DND-41 (cell line): Measurements from ENCODE around the gene SGMS1.

Source experiments
- ATAC-seq: fragments of 200-7000 bp; cut with Tn5 transposase; 3 replicates; pipeline ENCODE4 v1.9.1; 2021; ENCODE audit warnings: low read depth; ENCODE audit not compliant: insufficient read depth
- DNase-seq: peaks from one replicate; pipeline ENCODE4 v3.0.0-alpha.2; 2020
- H2AFZ ChIP-seq: 2 replicates; pipeline ENCODE4 v1.6.0; 2012; ENCODE audit warnings: low read depth, low read length
- H3K27ac ChIP-seq: 2 replicates; pipeline ENCODE4 v1.5.1; 2012; ENCODE audit warnings: low read length, inconsistent platforms
- H3K27me3 ChIP-seq: fragments of 200-600 bp; sonication (generic); 2 replicates; pipeline ENCODE4 v1.6.0; 2012; ENCODE audit warnings: low read length, mild to moderate bottlenecking, inconsistent platforms; ENCODE audit not compliant: insufficient read depth, poor library complexity
- H3K36me3 ChIP-seq: 2 replicates; pipeline ENCODE4 v1.5.1; 2012; ENCODE audit warnings: low read length, inconsistent platforms; ENCODE audit not compliant: insufficient read depth
- H3K4me1 ChIP-seq: 2 replicates; pipeline ENCODE4 v1.5.1; 2012; ENCODE audit warnings: mild to moderate bottlenecking, low read length; ENCODE audit not compliant: insufficient read depth
- H3K4me2 ChIP-seq: 2 replicates; pipeline ENCODE4 v1.6.0; 2012; ENCODE audit warnings: mild to moderate bottlenecking, moderate library complexity, low read length, inconsistent platforms; ENCODE audit not compliant: insufficient read depth
- H3K4me3 ChIP-seq, 2 experiments: fragments of 200-600 bp in 1 of 2; shearing (Covaris generic) in 1 of 2; 2 replicates each; pipeline ENCODE4 v1.5.1; 2012 to 2016; ENCODE audit warnings: inconsistent platforms in 2 of 2, low read length in 2 of 2, mild to moderate bottlenecking in 2 of 2, low read depth in 1 of 2, moderate library complexity in 1 of 2
- H3K79me2 ChIP-seq: 2 replicates; pipeline ENCODE4 v1.6.0; 2012; ENCODE audit warnings: low read length, inconsistent platforms; ENCODE audit not compliant: insufficient read depth
- H3K9ac ChIP-seq: 2 replicates; pipeline ENCODE4 v1.6.0; 2012; ENCODE audit warnings: low read depth, mild to moderate bottlenecking, inconsistent platforms, low read length, moderate library complexity
- H3K9me3 ChIP-seq: 2 replicates; pipeline ENCODE4 v1.5.1; 2012; ENCODE audit warnings: low read length, moderate library complexity, mild to moderate bottlenecking, inconsistent platforms; ENCODE audit not compliant: insufficient read depth, severe bottlenecking
- H4K20me1 ChIP-seq: 2 replicates; pipeline ENCODE4 v1.6.0; 2012; ENCODE audit warnings: low read length; ENCODE audit not compliant: insufficient read depth
- CTCF ChIP-seq: IDR thresholded peaks from 2 replicates; pipeline ENCODE4 v1.5.1; 2012; ENCODE audit warnings: borderline replicate concordance, low read length, moderate library complexity, mild to moderate bottlenecking; ENCODE audit not compliant: poor library complexity, severe bottlenecking; ENCODE audit errors: extremely low read depth
- EZH2 ChIP-seq: IDR thresholded peaks from 3 replicates; pipeline ENCODE4 v1.6.1; 2012; ENCODE audit warnings: borderline replicate concordance, low read depth, mild to moderate bottlenecking, moderate library complexity, low read length, inconsistent platforms; ENCODE audit not compliant: severe bottlenecking

The SGMS1 gene

GRCh38 chr10:50331486-50331885, 292.3 kb downstream of the SGMS1 start:
- DNase-seq (no peak), ATAC-seq (no peak)
- H3K9ac ChIP-seq = no peak overlapping the region
- H3K9me3 ChIP-seq = no peaks in the 10 kb centered on the region
- no peaks in the 10 kb centered on the region for H3K36me3 ChIP-seq
- H3K79me2 ChIP-seq = no peaks in the 10 kb centered on the region
- H3K4me3 ChIP-seq = no peak overlapping the region
- H3K4me1 ChIP-seq = no peaks in the 10 kb centered on the region
- no peak overlapping the region for H2AFZ ChIP-seq
- H4K20me1 ChIP-seq = no peaks in the 10 kb centered on the region
- no peak overlapping the region for H3K27ac ChIP-seq
- H3K4me2 ChIP-seq = no peak overlapping the region
- H3K27me3 ChIP-seq = no peaks in the 10 kb centered on the region
- TF ChIP-seq CTCF = no peak
- TF ChIP-seq EZH2 = no peak

DNA sequence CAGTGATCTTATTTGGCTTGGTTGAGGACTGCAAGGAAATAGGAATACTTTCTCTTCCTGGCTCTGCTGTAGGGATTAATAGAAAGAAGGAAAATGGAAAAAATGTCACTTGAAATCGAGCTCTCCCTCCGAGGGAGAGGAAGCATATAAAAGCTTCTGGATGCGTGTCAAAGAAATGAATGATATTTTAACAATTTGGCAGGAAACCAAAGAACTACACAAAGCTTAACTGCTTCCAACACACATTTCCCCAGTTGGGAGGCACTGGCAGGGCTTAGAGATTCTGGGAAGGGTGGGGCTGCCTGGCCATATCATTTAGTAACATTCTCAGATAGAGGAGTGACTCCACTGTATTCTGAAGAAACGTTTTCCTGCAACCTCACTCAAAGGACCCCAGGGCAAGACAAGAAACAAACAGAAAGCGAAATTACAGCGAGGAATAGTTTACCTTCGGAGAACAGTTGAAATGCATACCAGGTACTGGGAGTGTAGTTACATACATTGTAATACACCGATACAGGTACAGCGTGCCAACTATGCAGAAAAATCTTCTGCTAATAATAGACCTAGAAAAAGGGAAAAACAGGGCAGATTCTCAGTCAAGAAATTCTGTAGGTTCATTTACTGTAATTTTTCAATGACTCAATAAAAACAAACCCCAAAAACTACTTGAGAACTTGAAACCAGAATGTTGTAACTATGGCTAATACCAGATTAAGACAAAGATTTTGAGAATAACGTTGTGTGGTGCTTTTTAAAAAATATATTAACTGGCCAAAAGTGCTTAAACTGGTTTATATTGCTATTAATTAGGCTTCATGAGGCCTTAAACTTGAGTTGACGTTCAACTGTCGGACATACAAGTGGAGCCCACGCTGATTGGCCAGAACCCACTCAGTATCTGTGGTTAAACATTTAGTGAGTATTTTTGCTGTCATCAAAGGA, 296.7 kb downstream of the SGMS1 start:
- Histone ChIP-seq H3K4me3 (no peak overlapping the region), H3K27ac (no peak overlapping the region)

GRCh38 chr10:50326172-50326555, 297.6 kb downstream of the SGMS1 start:
- no peak overlapping the region for H2AFZ ChIP-seq
- H3K36me3 ChIP-seq = no peaks in the 10 kb centered on the region
- H3K9ac ChIP-seq = no peak overlapping the region
- H3K4me3 ChIP-seq = no peak overlapping the region
- no peaks in the 10 kb centered on the region for H3K27me3 ChIP-seq
- no peaks in the 10 kb centered on the region for H4K20me1 ChIP-seq
- H3K9me3 ChIP-seq = no peaks in the 10 kb centered on the region
- H3K79me2 ChIP-seq = no peaks in the 10 kb centered on the region
- no peak for TF ChIP-seq CTCF
- TF ChIP-seq EZH2 = no peak
- no peak for ATAC-seq
- H3K27ac ChIP-seq = no peak overlapping the region
- H3K4me2 ChIP-seq = no peak overlapping the region
- no peak for DNase-seq
- no peaks in the 10 kb centered on the region for H3K4me1 ChIP-seq

More for the DNA sequence above, 296.7 kb downstream of the SGMS1 start:
- Histone ChIP-seq H3K4me1 (no peaks in the 10 kb centered on the region), H3K4me2 (no peak overlapping the region), H4K20me1 (no peaks in the 10 kb centered on the region), H3K9me3 (no peaks in the 10 kb centered on the region), H3K9ac (no peak overlapping the region), H2AFZ (no peak overlapping the region), H3K36me3 (no peaks in the 10 kb centered on the region), H3K79me2 (no peaks in the 10 kb centered on the region), H3K27me3 (no peaks in the 10 kb centered on the region)
- no peak for TF ChIP-seq EZH2
- no peak for TF ChIP-seq CTCF
- no peak for DNase-seq
- no peak for ATAC-seq
